Left cardiac atrium (tissue), 4 donors: ENCODE results near the gene PTGER4. TPM values are rescaled to one million over a fixed set of nuclear protein-coding genes. Genes with fewer than 3 reads are reported as not detected.
A peak's percentile ranks its signal among the peaks of the same experiment; 100 is the strongest.

Experiments
- ATAC-seq, 2 donors: fragments of 200-7000 bp; cut with Tn5 transposase; one replicate each; pipeline ENCODE4 v1.9.1; 2020; ENCODE audit warnings: mild to moderate bottlenecking in 2 of 2, moderate library complexity in 2 of 2
- DNase-seq: peaks from one replicate; pipeline ENCODE4 v3.0.0-alpha.2; 2020
- intact Hi-C, 2 donors: fragments of 100-400 bp; cut with DNase I; formaldehyde crosslinking; loops; one replicate each; pipeline versions ENCODE4 v1.14.1 to v1.15.1; 2022 to 2023
- total RNA-seq, 2 donors: library from RNA; stranded (reverse); fragmentation: NEBNext Ultra II Directional; extraction: Animal tissue kit (Norgen Biotek cat#: 25700); gene quantifications; one replicate each; pipeline ENCODE4 v1.2.1, GENCODE V29; 2021
- donor health status: DM: no; HTN: yes; CAD: no.
- donor health status: DM: no; HTN: yes; CAD: no; lungs with severe emphysema.
- donor health status: DM: yes; HTN: yes; CAD: no.
- donor health status: Dilated cardiomyopathy.

The PTGER4 gene
- total RNA-seq, 2 donors from 2014 or later = 6.0 to 7.4 TPM

GRCh38 chr5:40666657-40667056 lies 13.1 kb upstream of the PTGER4 start:
- intact Hi-C loops = no loop called here
- no peak for DNase-seq
- no peak for ATAC-seq

DNA sequence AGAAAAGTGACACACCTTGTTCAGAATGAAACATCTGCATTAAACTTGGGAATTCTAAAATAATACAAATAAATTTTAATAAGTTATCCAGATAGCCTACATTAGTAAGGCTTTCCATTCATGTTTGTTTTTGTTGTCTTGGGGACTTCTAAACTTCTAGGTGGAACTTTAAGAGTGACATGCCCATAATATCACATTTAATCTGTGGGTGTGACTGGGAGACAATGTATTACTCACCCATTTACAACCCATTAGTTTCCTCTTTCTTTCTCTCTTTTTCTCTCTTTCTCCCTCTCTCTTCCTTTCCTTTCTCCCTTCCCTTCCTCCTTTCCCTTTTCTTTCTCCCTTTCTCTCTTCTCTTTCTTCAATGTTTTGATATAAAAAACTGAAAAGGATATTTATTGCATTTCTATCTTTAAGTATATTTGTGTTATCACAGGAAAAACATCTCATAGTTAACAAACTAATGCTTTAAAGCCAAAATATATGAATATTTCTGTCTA lies 12.5 kb upstream of the PTGER4 start:
- ATAC-seq = no peak
- intact Hi-C loops = no loop called here
- DNase-seq = no peak

DNA sequence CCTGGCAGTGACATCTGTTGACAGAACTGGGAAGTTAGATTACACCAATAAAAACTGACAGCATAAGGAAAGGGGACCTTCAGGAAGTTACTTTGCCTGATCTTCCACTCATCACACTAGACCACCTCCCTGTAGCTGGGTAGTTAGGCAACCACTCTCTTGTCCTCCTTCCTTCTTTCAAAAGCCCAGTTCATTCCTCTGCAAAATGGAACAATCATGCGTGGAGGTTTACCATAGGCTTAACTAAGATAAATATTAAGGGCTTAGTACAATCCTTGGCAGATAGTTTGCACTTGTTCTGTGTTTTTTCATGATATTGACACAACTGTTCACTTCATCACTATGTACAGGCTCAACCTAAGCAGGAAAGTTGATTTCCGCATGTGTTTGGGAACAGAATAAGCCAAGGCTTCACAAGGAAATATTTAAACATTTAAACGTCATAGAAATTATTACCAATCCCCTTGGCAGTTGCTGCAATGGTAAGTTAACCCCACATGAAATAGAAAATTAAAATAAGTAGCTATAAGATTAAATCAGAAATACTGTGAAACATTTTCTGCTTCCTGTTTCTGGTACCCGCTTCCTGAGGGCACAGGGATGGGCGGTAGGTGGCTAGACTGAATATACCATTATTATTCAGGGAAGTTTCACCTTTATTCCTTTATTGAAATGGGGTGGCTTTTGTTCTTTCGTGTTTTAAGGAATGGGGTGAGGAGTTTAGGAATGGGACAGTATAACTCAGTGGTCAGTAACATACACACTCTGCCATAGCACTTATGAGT lies 9.9 kb upstream of the PTGER4 start:
- intact Hi-C loops = no loop called here
- DNase-seq = no peak
- no peak for ATAC-seq

DNA sequence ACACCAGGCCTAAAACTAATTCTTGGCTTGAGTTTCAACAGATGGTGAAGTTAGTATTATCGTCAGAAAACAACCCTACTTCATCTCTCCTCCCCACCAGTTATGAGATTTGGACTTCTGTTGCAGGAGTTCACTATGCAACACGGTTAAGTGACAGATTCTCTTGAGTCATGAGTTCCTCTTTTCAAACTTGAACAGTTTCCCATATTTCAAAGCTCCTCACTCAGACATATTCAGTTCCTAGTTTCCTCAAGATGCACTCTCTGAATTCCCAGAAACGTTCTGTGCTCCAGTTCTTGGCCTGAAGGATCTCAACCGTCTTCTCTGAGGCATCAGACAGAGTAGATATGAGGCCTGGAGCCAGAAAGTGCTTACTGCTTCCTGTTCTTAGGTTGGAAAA lies 7.3 kb upstream of the PTGER4 start:
- DNase-seq = no peak
- ATAC-seq = peak; percentile 38 to 39
- intact Hi-C loops = no loop called here

DNA sequence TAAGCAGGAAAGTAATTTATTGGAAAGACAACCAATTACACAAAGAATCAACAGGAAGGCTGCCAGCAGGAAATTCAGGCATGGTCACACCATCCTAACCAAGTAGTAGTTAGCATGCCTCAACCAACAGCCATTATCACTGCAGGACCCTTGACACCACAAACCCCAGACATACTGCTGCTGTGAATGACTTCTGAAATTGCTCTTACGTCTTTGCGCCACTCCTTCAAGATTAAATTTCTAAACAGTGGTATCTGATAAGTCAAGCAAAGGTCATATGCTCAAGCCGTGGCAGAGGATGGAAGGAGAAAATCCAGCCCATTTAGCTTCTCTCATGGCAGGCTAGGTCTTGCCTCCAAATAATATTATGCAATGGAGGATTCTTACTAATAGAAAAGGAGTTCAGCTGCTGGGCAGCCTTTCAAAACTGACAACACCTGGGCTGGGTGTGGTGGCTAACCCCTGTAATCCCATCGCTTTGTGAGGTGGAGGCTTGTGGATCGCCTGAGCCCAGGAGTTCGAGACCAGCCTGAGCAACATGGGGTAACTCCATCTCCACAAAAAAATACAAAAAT lies 5.0 kb upstream of the PTGER4 start:
- ATAC-seq (no peak), DNase-seq (no peak)
- intact Hi-C loops = no loop called here

- DNase-seq = no peak
- intact Hi-C loops = no loop called here
- ATAC-seq = no peak
Measured at GRCh38 chr5:40675396-40676133, 4.2 kb upstream of the PTGER4 start.

GRCh38 chr5:40676613-40677343 lies 2.9 kb upstream of the PTGER4 start:
- intact Hi-C loops = no loop called here
- ATAC-seq = no peak
- DNase-seq = peak; percentile 42

DNA sequence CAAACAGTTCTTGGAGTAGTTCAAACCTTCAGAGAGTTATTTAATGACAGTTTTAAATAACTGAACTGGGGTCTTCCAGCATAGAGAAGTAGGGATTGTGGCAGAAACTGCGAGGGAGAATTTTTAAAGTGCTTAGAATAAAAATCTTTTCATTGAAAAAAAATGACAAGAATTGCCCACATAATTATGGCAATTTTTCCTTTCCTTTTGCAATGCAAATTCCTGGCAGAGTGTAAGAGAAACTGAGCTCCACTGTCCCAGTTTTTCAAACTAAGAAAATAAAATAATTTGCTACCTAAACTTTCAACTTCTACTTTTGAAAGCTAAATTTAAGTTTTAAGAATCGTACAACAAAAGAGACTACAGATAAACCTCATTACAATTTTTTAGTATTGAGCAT lies 2.3 kb upstream of the PTGER4 start:
- intact Hi-C loops = no loop called here
- ATAC-seq (no peak), DNase-seq (no peak)

GRCh38 chr5:40678026-40678425 lies 1.7 kb upstream of the PTGER4 start:
- intact Hi-C loops = no loop called here
- ATAC-seq (no peak), DNase-seq (no peak)

DNA sequence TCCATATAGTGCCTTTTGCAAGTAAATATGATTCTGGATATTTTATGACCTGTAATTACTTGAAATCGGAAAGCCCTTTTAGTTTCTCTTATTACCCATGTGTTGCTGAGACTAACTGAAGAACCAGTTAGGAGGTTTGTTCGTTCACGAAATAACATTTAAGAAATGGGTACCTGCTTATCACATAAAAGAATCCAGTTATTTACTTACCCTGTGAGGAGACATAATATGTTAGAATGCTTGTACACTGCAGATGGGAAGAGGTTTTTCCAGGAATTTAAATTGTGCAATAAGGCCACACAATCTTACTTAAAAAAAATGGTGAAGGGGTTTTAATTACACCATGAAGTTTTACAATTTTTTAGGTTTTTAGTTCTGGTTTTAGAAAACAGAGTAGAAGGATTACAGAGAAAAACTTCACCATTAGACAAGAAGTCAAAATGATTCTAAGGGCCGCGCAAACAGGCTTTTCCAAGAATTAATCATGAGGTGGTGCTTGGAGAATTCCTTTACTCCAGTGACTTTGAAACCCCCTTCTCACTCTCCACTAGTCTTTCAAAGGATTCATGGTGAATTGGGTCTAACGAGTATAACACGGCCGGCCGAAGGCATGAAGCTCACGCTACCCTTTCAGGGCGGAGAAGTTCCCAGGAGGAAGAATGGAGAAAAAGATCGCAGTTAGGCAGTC lies 1.1 kb upstream of the PTGER4 start:
- DNase-seq (no peak), ATAC-seq (no peak)
- intact Hi-C loops = no loop called here

DNA sequence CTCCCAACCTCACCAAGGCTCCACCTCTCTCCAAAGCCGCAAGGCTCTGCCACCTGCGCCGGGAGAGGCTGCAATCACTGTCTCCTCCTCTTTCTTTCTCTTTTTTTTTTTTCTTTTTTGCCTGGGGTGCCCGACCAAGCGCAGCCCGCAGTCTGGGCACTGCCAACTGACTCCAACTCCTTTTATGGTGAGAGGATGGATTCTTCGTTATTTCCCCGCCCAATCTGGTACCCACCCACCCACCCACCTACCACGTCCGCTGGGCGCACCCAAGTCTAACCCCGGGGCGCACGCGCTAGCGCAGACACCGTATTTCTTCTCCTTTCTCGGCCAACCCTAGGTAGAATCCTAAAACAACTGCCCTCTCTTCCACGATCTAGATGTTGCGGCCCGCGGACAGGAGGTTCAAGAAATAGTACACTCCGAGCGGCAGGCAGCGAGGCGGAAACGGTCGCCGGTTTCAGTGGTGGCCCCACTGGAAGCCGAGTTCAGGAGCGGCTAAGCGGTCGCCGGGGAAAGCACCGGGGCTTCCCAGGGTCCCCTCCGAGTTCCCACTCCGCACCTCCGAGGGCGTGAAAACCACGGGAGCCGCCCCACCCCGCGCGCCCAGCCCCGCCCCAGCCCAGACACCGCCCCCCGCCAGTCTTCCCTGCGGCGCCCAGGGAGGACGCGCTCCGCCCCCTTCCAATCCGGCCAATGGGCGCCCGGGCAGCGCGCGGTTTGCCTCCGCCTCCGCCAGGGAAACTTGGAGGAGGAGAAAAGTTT lies 385 bp upstream of the PTGER4 start:
- DNase-seq (peak; percentile 92), ATAC-seq (peak; percentile 95 to 97)
- intact Hi-C loops = no loop called here

DNA sequence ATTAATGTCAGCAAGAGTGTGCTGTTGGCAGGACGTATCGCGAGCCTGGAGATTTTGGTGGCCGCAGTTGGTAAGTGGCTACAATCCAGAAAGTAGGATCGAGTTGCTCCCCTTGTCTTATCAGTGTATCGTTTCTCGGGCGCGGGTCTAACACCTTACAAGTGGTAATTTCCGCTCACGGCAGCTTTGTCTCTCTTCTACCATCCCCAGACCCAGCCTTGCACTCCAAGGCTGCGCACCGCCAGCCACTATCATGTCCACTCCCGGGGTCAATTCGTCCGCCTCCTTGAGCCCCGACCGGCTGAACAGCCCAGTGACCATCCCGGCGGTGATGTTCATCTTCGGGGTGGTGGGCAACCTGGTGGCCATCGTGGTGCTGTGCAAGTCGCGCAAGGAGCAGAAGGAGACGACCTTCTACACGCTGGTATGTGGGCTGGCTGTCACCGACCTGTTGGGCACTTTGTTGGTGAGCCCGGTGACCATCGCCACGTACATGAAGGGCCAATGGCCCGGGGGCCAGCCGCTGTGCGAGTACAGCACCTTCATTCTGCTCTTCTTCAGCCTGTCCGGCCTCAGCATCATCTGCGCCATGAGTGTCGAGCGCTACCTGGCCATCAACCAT lies 1.1 kb downstream of the PTGER4 start:
- intact Hi-C loops = loop anchor here in 1 of 2 donors (10.0 kb wide), 1 partner anchor 726 kb away; no protein-coding TSS in a partner anchor
- ATAC-seq = no peak
- DNase-seq = peak; percentile 24

DNA sequence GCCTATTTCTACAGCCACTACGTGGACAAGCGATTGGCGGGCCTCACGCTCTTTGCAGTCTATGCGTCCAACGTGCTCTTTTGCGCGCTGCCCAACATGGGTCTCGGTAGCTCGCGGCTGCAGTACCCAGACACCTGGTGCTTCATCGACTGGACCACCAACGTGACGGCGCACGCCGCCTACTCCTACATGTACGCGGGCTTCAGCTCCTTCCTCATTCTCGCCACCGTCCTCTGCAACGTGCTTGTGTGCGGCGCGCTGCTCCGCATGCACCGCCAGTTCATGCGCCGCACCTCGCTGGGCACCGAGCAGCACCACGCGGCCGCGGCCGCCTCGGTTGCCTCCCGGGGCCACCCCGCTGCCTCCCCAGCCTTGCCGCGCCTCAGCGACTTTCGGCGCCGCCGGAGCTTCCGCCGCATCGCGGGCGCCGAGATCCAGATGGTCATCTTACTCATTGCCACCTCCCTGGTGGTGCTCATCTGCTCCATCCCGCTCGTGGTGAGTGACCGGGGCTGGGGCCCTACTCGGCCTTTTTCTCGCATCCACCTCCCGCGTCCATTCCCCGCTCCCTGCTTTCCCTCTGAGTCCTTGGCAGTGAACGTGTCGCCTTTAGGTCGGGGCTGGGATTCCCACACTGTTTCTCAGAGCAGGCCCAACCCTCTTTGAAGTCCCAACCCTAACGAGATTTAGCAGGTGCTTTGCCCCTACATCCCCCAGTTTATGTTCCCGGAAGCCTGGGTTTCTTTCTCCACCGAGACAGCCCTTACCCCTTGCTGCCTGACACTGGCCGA lies 1.8 kb downstream of the PTGER4 start:
- no peak for ATAC-seq
- DNase-seq = peak; percentile 30
- intact Hi-C loops = loop anchor here in 1 of 2 donors (10.0 kb wide), 1 partner anchor 727 kb away; no protein-coding TSS in a partner anchor

DNA sequence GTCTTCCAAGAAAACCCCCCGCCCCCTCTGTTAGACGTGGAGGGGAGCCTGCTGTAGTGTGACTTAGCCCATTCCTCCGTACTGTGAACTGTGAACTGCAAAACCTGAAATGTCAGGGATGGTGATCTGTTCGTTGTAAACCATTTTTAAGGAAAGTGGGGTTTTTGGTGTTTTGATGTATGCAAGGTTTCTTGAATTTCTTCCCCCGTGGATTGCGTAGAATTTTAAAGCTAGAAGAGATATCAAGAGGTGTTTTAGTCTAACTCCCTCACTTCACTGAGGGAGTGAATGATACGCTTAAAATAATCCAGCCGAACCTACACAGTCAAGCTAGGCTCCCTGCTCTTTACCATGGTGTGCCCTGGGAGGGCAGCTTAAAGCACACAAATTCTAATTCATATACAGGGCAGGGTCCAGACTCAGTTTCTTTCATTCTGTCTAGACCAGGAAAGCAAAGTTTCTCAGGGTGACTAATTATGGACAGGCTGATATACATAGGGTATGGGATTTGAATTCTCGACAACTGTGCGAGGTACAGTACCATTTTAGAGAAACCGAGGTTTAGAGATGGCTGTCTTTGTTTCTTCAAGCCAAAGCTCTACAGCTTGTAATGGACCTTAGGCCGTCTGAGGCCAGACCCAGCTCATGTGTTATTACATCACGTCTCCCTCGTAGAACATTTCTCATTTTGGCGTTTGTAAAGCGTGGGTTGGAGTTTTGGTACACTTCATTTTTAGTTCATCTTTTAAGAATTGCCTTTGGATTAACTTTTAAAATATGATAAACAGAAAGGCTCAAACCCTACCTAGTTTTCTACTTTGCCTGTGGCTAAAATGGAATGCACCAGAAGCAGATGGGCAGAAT lies 2.7 kb downstream of the PTGER4 start:
- DNase-seq = no peak
- intact Hi-C loops = loop anchor here in 1 of 2 donors (10.0 kb wide), 1 partner anchor 728 kb away; no protein-coding TSS in a partner anchor
- ATAC-seq = no peak

- DNase-seq (no peak), ATAC-seq (no peak)
- intact Hi-C loops = loop anchor here in 1 of 2 donors (10.0 kb wide), 1 partner anchor 729 kb away; no protein-coding TSS in a partner anchor
Measured at GRCh38 chr5:40683305-40683704, 3.6 kb downstream of the PTGER4 start.

DNA sequence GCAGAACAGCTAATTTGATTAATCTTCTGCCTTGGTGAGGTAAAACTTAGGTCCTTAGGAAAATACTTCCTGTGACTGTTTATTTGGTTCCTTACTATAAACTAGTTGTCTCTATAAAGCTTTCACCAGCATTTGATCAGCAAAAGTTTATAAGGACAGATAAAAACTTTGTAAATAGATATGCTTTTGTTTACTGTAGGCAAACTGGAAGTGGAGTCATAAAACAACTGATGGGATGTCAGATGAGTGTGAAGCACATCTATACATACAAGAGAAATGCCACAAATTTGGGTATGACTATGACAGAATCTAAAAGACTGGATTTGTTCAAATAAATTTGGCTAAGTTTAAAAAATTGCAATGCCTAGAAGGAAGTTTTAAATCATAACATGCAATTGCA lies 5.5 kb downstream of the PTGER4 start:
- intact Hi-C loops = loop anchor here (5.0 to 10.0 kb wide), 3 partner anchors 730 to 1108 kb away; no protein-coding TSS in a partner anchor
- ATAC-seq (no peak), DNase-seq (no peak)
